Activated naive CD4-positive, alpha-beta T cell treated with anti-CD3 and anti-CD28 coated beads, Interleukin-2, amount 50 U/mL, for 24 hours (primary cell): ENCODE data around the gene PRLHR.

Source experiments
- H3K27ac Mint-ChIP-seq: one replicate; pipeline ENCODE4 v1.8.0; 2021; ENCODE audit warnings: mild to moderate bottlenecking, mixed read lengths
- H3K27me3 Mint-ChIP-seq: one replicate; pipeline ENCODE4 v1.8.0; 2021; ENCODE audit warnings: mixed read lengths
- H3K36me3 Mint-ChIP-seq: one replicate; pipeline ENCODE4 v1.8.0; 2021; ENCODE audit warnings: mixed read lengths
- H3K4me1 Mint-ChIP-seq: one replicate; pipeline ENCODE4 v1.8.0; 2021; ENCODE audit warnings: mixed read lengths
- H3K4me3 Mint-ChIP-seq: one replicate; pipeline ENCODE4 v1.8.0; 2021; ENCODE audit warnings: mild to moderate bottlenecking, mixed read lengths
- H3K9me3 Mint-ChIP-seq: one replicate; pipeline ENCODE4 v1.8.0; 2021; ENCODE audit warnings: mixed read lengths

Gene PRLHR

GRCh38 chr10:118596426-118597124 is 1.1 kb upstream of the PRLHR start:
- Mint-ChIP-seq H3K9me3 (no peaks in the 10 kb centered on the region), H3K27ac (peak overlapping the region; percentile 72), H3K36me3 (peaks cover 2% of the 10 kb centered on the region), H3K27me3 (peaks cover 31% of the 10 kb centered on the region), H3K4me1 (peaks cover 18% of the 10 kb centered on the region), H3K4me3 (peak overlapping the region; percentile 70)

- H3K36me3 Mint-ChIP-seq, result peaks cover 2% of the 10 kb centered on the region
- peak overlapping the region; percentile 57 for H3K4me3 Mint-ChIP-seq
These were observed 406 bp downstream of the PRLHR start for GRCh38 chr10:118595064-118595420.

GRCh38 chr10:118594392-118595063 is 920 bp downstream of the PRLHR start:
- H3K27ac Mint-ChIP-seq, result no peak overlapping the region
- H3K9me3 Mint-ChIP-seq, result no peaks in the 10 kb centered on the region
- peak overlapping the region; percentile 39 for H3K4me3 Mint-ChIP-seq
- H3K27me3 Mint-ChIP-seq, result peaks cover 31% of the 10 kb centered on the region
- peaks cover 18% of the 10 kb centered on the region for H3K4me1 Mint-ChIP-seq
- H3K36me3 Mint-ChIP-seq, result peaks cover 2% of the 10 kb centered on the region

More at GRCh38 chr10:118595064-118595420, 406 bp downstream of the PRLHR start:
- Mint-ChIP-seq H3K27ac (no peak overlapping the region), H3K27me3 (peaks cover 31% of the 10 kb centered on the region), H3K4me1 (peaks cover 18% of the 10 kb centered on the region), H3K9me3 (no peaks in the 10 kb centered on the region)

GRCh38 chr10:118592675-118593330 is 2.6 kb downstream of the PRLHR start:
- peaks cover 31% of the 10 kb centered on the region for H3K27me3 Mint-ChIP-seq
- H3K9me3 Mint-ChIP-seq, result no peaks in the 10 kb centered on the region
- peaks cover 2% of the 10 kb centered on the region for H3K36me3 Mint-ChIP-seq
- no peak overlapping the region for H3K4me3 Mint-ChIP-seq
- peaks cover 18% of the 10 kb centered on the region for H3K4me1 Mint-ChIP-seq
- no peak overlapping the region for H3K27ac Mint-ChIP-seq

GRCh38 chr10:118590334-118590733 is 5.1 kb downstream of the PRLHR start:
- Mint-ChIP-seq H3K27ac (no peak overlapping the region), H3K4me1 (peaks cover 4% of the 10 kb centered on the region), H3K4me3 (no peak overlapping the region), H3K9me3 (no peaks in the 10 kb centered on the region), H3K27me3 (peaks cover 16% of the 10 kb centered on the region), H3K36me3 (no peaks in the 10 kb centered on the region)

- Mint-ChIP-seq H3K4me1 (no peaks in the 10 kb centered on the region), H3K4me3 (no peak overlapping the region), H3K27ac (no peak overlapping the region), H3K27me3 (peaks cover 4% of the 10 kb centered on the region), H3K9me3 (no peaks in the 10 kb centered on the region), H3K36me3 (no peaks in the 10 kb centered on the region)
These were observed 7.4 kb downstream of the PRLHR start for GRCh38 chr10:118587881-118588651.

GRCh38 chr10:118586911-118587310 is 8.5 kb downstream of the PRLHR start:
- Mint-ChIP-seq H3K4me1 (no peaks in the 10 kb centered on the region), H3K4me3 (no peak overlapping the region), H3K9me3 (no peaks in the 10 kb centered on the region), H3K27ac (no peak overlapping the region), H3K36me3 (no peaks in the 10 kb centered on the region), H3K27me3 (no peaks in the 10 kb centered on the region)

- no peaks in the 10 kb centered on the region for H3K27me3 Mint-ChIP-seq
- H3K9me3 Mint-ChIP-seq, result no peaks in the 10 kb centered on the region
- H3K36me3 Mint-ChIP-seq, result no peaks in the 10 kb centered on the region
- H3K4me1 Mint-ChIP-seq, result no peaks in the 10 kb centered on the region
- H3K4me3 Mint-ChIP-seq, result no peak overlapping the region
- no peak overlapping the region for H3K27ac Mint-ChIP-seq
These were observed 9.7 kb downstream of the PRLHR start for GRCh38 chr10:118585794-118586193.

GRCh38 chr10:118585234-118585633 is 10.2 kb downstream of the PRLHR start:
- Mint-ChIP-seq H3K9me3 (no peaks in the 10 kb centered on the region), H3K27me3 (no peaks in the 10 kb centered on the region), H3K4me1 (no peaks in the 10 kb centered on the region), H3K27ac (no peak overlapping the region), H3K36me3 (no peaks in the 10 kb centered on the region), H3K4me3 (no peak overlapping the region)

- Mint-ChIP-seq H3K4me1 (no peaks in the 10 kb centered on the region), H3K36me3 (no peaks in the 10 kb centered on the region), H3K27ac (no peak overlapping the region), H3K9me3 (no peaks in the 10 kb centered on the region), H3K27me3 (no peaks in the 10 kb centered on the region), H3K4me3 (no peak overlapping the region)
These were observed 11.1 kb downstream of the PRLHR start for GRCh38 chr10:118584181-118584954.

GRCh38 chr10:118583611-118584010 is 11.8 kb downstream of the PRLHR start:
- no peak overlapping the region for H3K27ac Mint-ChIP-seq
- no peaks in the 10 kb centered on the region for H3K36me3 Mint-ChIP-seq
- H3K4me1 Mint-ChIP-seq, result no peaks in the 10 kb centered on the region
- H3K9me3 Mint-ChIP-seq, result no peaks in the 10 kb centered on the region
- H3K4me3 Mint-ChIP-seq, result no peak overlapping the region
- H3K27me3 Mint-ChIP-seq, result no peaks in the 10 kb centered on the region

GRCh38 chr10:118582511-118582910 is 12.9 kb downstream of the PRLHR start:
- no peaks in the 10 kb centered on the region for H3K27me3 Mint-ChIP-seq
- H3K9me3 Mint-ChIP-seq, result no peaks in the 10 kb centered on the region
- no peak overlapping the region for H3K4me3 Mint-ChIP-seq
- H3K36me3 Mint-ChIP-seq, result no peaks in the 10 kb centered on the region
- H3K27ac Mint-ChIP-seq, result no peak overlapping the region
- H3K4me1 Mint-ChIP-seq, result no peaks in the 10 kb centered on the region

GRCh38 chr10:118581340-118581739 is 14.1 kb downstream of the PRLHR start:
- H3K9me3 Mint-ChIP-seq, result no peaks in the 10 kb centered on the region
- no peaks in the 10 kb centered on the region for H3K36me3 Mint-ChIP-seq
- H3K27me3 Mint-ChIP-seq, result no peaks in the 10 kb centered on the region
- H3K4me1 Mint-ChIP-seq, result no peaks in the 10 kb centered on the region
- H3K27ac Mint-ChIP-seq, result no peak overlapping the region
- no peak overlapping the region for H3K4me3 Mint-ChIP-seq

GRCh38 chr10:118580702-118581101 is 14.7 kb downstream of the PRLHR start:
- H3K4me3 Mint-ChIP-seq, result no peak overlapping the region
- H3K4me1 Mint-ChIP-seq, result no peaks in the 10 kb centered on the region
- H3K9me3 Mint-ChIP-seq, result no peaks in the 10 kb centered on the region
- no peaks in the 10 kb centered on the region for H3K27me3 Mint-ChIP-seq
- no peaks in the 10 kb centered on the region for H3K36me3 Mint-ChIP-seq
- H3K27ac Mint-ChIP-seq, result no peak overlapping the region

- no peak overlapping the region for H3K4me3 Mint-ChIP-seq
- no peaks in the 10 kb centered on the region for H3K9me3 Mint-ChIP-seq
- no peaks in the 10 kb centered on the region for H3K27me3 Mint-ChIP-seq
- H3K27ac Mint-ChIP-seq, result no peak overlapping the region
- no peaks in the 10 kb centered on the region for H3K36me3 Mint-ChIP-seq
- H3K4me1 Mint-ChIP-seq, result peaks cover 8% of the 10 kb centered on the region
These were observed 21.9 kb downstream of the PRLHR start for GRCh38 chr10:118573512-118573911.
